Trophoblast cell (in vitro differentiated cells and primary cell): ENCODE results near the gene PAK3.

ENCODE experiments used
- DNase-seq, 2 donors: peaks; one replicate each; pipeline ENCODE4 v3.0.0-alpha.2; 2016
- H2AFZ ChIP-seq: 2 replicates; pipeline ENCODE4 v1.6.1; 2013; ENCODE audit warnings: low read length, moderate library complexity, mild to moderate bottlenecking; ENCODE audit not compliant: insufficient read depth, poor library complexity
- H2AK5ac ChIP-seq: 2 replicates; pipeline ENCODE4 v1.6.1; 2013; ENCODE audit warnings: mild to moderate bottlenecking, low read length
- H2BK120ac ChIP-seq: 2 replicates; pipeline ENCODE4 v1.6.1; 2013; ENCODE audit warnings: low read length, mild to moderate bottlenecking, moderate library complexity; ENCODE audit not compliant: insufficient read depth, poor library complexity
- H2BK12ac ChIP-seq: 2 replicates; pipeline ENCODE4 v1.6.1; 2013; ENCODE audit warnings: mild to moderate bottlenecking, low read length, moderate library complexity
- H2BK5ac ChIP-seq: 2 replicates; pipeline ENCODE4 v1.6.1; 2013; ENCODE audit warnings: low read length, low read depth, moderate library complexity, mild to moderate bottlenecking; ENCODE audit not compliant: poor library complexity
- H3K14ac ChIP-seq: 2 replicates; pipeline ENCODE4 v1.6.1; 2013; ENCODE audit warnings: mild to moderate bottlenecking, low read length
- H3K18ac ChIP-seq: 2 replicates; pipeline ENCODE4 v1.6.1; 2013; ENCODE audit warnings: mild to moderate bottlenecking, low read length
- H3K23ac ChIP-seq: 2 replicates; pipeline ENCODE4 v1.6.1; 2013; ENCODE audit warnings: low read length
- H3K27ac ChIP-seq: 2 replicates; pipeline ENCODE4 v1.5.1; 2013; ENCODE audit warnings: low read depth, mild to moderate bottlenecking, inconsistent platforms, low read length, moderate library complexity
- H3K27me3 ChIP-seq: 2 replicates; pipeline ENCODE4 v1.6.1; 2013; ENCODE audit warnings: inconsistent platforms, mild to moderate bottlenecking, low read length, moderate library complexity; ENCODE audit not compliant: insufficient read depth
- H3K36me3 ChIP-seq, 2 experiments: 1 replicate in 1 of 2; 2 replicates in 1 of 2; pipeline ENCODE4 v1.6.1; 2013; ENCODE audit warnings: low read length in 2 of 2, mild to moderate bottlenecking in 2 of 2, moderate library complexity in 1 of 2; ENCODE audit not compliant: insufficient read depth in 2 of 2, control insufficient read depth in 1 of 2
- H3K4ac ChIP-seq: 2 replicates; pipeline ENCODE4 v1.6.1; 2013; ENCODE audit warnings: low read depth, mild to moderate bottlenecking, low read length, moderate library complexity
- H3K4me1 ChIP-seq, 2 experiments: 1 replicate in 1 of 2; 2 replicates in 1 of 2; pipeline ENCODE4 v1.6.1; 2013; ENCODE audit warnings: low read length in 2 of 2, mild to moderate bottlenecking in 2 of 2, moderate library complexity in 1 of 2; ENCODE audit not compliant: insufficient read depth in 2 of 2, control insufficient read depth in 1 of 2
- H3K4me2 ChIP-seq: 2 replicates; pipeline ENCODE4 v1.6.1; 2013; ENCODE audit warnings: inconsistent platforms, mild to moderate bottlenecking, low read length, moderate library complexity
- H3K4me3 ChIP-seq: 2 replicates; pipeline ENCODE4 v1.5.1; 2013; ENCODE audit warnings: mild to moderate bottlenecking, low read depth, low read length, inconsistent platforms
- H3K79me1 ChIP-seq: one replicate; pipeline ENCODE4 v1.6.1; 2013; ENCODE audit warnings: low read length
- H3K79me2 ChIP-seq: 2 replicates; pipeline ENCODE4 v1.6.1; 2013; ENCODE audit warnings: low read length, mild to moderate bottlenecking; ENCODE audit not compliant: control insufficient read depth, insufficient read depth, poor library complexity
- H3K9ac ChIP-seq: 2 replicates; pipeline ENCODE4 v1.6.1; 2013; ENCODE audit warnings: mild to moderate bottlenecking, low read length
- H3K9me3 ChIP-seq: 2 replicates; pipeline ENCODE4 v1.6.1; 2013; ENCODE audit warnings: low read depth, mild to moderate bottlenecking, control low read depth, inconsistent platforms, low read length; ENCODE audit not compliant: insufficient read depth
- H4K12ac ChIP-seq: 2 replicates; pipeline ENCODE4 v1.6.1; 2013; ENCODE audit warnings: low read depth, mild to moderate bottlenecking, low read length, moderate library complexity
- H4K8ac ChIP-seq: 2 replicates; pipeline ENCODE4 v1.6.1; 2013; ENCODE audit warnings: low read depth, mild to moderate bottlenecking, low read length, moderate library complexity
- H4K91ac ChIP-seq: one replicate; pipeline ENCODE4 v1.6.1; 2013; ENCODE audit warnings: low read depth, mild to moderate bottlenecking, low read length, moderate library complexity
- WGBS: extraction: QIAGEN DNeasy Blood & Tissue Kit; methylation state at CpG from one replicate; pipeline ENCODE4 v1.1.7; 2013; ENCODE audit warnings: missing lambda C conversion rate; ENCODE audit not compliant: insufficient read length, insufficient coverage; ENCODE audit errors: extremely low coverage; 5-methylcytosine and 5-hydroxymethylcytosine counted together

Gene PAK3

GRCh38 chrX:111180750-111181240, 84.8 kb downstream of the PAK3 start:
- Histone ChIP-seq H3K4me1 (no peaks in the 10 kb centered on the region), H2AK5ac (no peak overlapping the region), H2AFZ (no peak overlapping the region), H4K91ac (no peak overlapping the region), H3K27ac (no peak overlapping the region), H3K27me3 (no peaks in the 10 kb centered on the region), H3K9me3 (no peaks in the 10 kb centered on the region), H3K79me2 (no peaks in the 10 kb centered on the region), H3K9ac (no peak overlapping the region), H3K4ac (no peak overlapping the region), H4K12ac (no peak overlapping the region), H2BK120ac (no peak overlapping the region), H3K4me3 (no peak overlapping the region), H3K14ac (no peak overlapping the region), H3K23ac (no peak overlapping the region), H3K36me3 (no peaks in the 10 kb centered on the region), H3K4me2 (no peak overlapping the region), H2BK12ac (no peak overlapping the region), H3K79me1 (no peaks in the 10 kb centered on the region), H3K18ac (no peak overlapping the region), H4K8ac (no peak overlapping the region), H2BK5ac (no peak overlapping the region)
- DNase-seq = no peak
- WGBS = no CpG with 5 or more reads among the region's 2 CpGs

- H3K36me3 ChIP-seq = no peaks in the 10 kb centered on the region
- no peak overlapping the region for H3K9ac ChIP-seq
- no peak overlapping the region for H4K91ac ChIP-seq
- no peak overlapping the region for H2BK12ac ChIP-seq
- no peaks in the 10 kb centered on the region for H3K79me2 ChIP-seq
- H3K27me3 ChIP-seq = no peaks in the 10 kb centered on the region
- H3K18ac ChIP-seq = no peak overlapping the region
- H3K9me3 ChIP-seq = no peaks in the 10 kb centered on the region
- H4K12ac ChIP-seq = no peak overlapping the region
- H3K23ac ChIP-seq = no peak overlapping the region
- H2BK5ac ChIP-seq = no peak overlapping the region
- H2AK5ac ChIP-seq = no peak overlapping the region
- no peaks in the 10 kb centered on the region for H3K79me1 ChIP-seq
- H3K4me3 ChIP-seq = no peak overlapping the region
- no CpG with 5 or more reads among the region's 3 CpGs for WGBS
- no peak overlapping the region for H3K4me2 ChIP-seq
- no peak overlapping the region for H2BK120ac ChIP-seq
- no peak overlapping the region for H3K27ac ChIP-seq
- no peak for DNase-seq
- no peak overlapping the region for H4K8ac ChIP-seq
- no peak overlapping the region for H3K4ac ChIP-seq
- no peak overlapping the region for H3K14ac ChIP-seq
- no peaks in the 10 kb centered on the region for H3K4me1 ChIP-seq
- H2AFZ ChIP-seq = no peak overlapping the region
Observed at GRCh38 chrX:111181951-111182350, 86.0 kb downstream of the PAK3 start.

- H3K14ac ChIP-seq = no peak overlapping the region
- H3K9ac ChIP-seq = no peak overlapping the region
- no peaks in the 10 kb centered on the region for H3K79me2 ChIP-seq
- no peak overlapping the region for H4K12ac ChIP-seq
- no peaks in the 10 kb centered on the region for H3K79me1 ChIP-seq
- H3K4ac ChIP-seq = no peak overlapping the region
- H2AK5ac ChIP-seq = no peak overlapping the region
- no peak overlapping the region for H3K4me3 ChIP-seq
- no peak overlapping the region for H2BK12ac ChIP-seq
- no peak overlapping the region for H3K4me2 ChIP-seq
- H4K8ac ChIP-seq = no peak overlapping the region
- no peak overlapping the region for H3K23ac ChIP-seq
- no peak overlapping the region for H3K18ac ChIP-seq
- no peaks in the 10 kb centered on the region for H3K36me3 ChIP-seq
- no peak overlapping the region for H3K27ac ChIP-seq
- H3K4me1 ChIP-seq = no peaks in the 10 kb centered on the region
- H3K27me3 ChIP-seq = no peaks in the 10 kb centered on the region
- no peaks in the 10 kb centered on the region for H3K9me3 ChIP-seq
- H2BK120ac ChIP-seq = no peak overlapping the region
- no peak overlapping the region for H4K91ac ChIP-seq
- H2BK5ac ChIP-seq = no peak overlapping the region
- H2AFZ ChIP-seq = no peak overlapping the region
- DNase-seq = no peak
Observed at GRCh38 chrX:111182997-111183396, 87.0 kb downstream of the PAK3 start.

- H3K4ac ChIP-seq = no peak overlapping the region
- no CpG with 5 or more reads among the region's 2 CpGs for WGBS
- no peak overlapping the region for H3K4me3 ChIP-seq
- H4K8ac ChIP-seq = no peak overlapping the region
- H3K23ac ChIP-seq = no peak overlapping the region
- H3K4me2 ChIP-seq = no peak overlapping the region
- H3K9me3 ChIP-seq = no peaks in the 10 kb centered on the region
- H3K36me3 ChIP-seq = no peaks in the 10 kb centered on the region
- no peak overlapping the region for H3K18ac ChIP-seq
- H2BK5ac ChIP-seq = no peak overlapping the region
- no peak overlapping the region for H3K14ac ChIP-seq
- H2BK12ac ChIP-seq = no peak overlapping the region
- no peaks in the 10 kb centered on the region for H3K79me1 ChIP-seq
- no peaks in the 10 kb centered on the region for H3K4me1 ChIP-seq
- no peak overlapping the region for H4K91ac ChIP-seq
- no peak overlapping the region for H3K9ac ChIP-seq
- no peaks in the 10 kb centered on the region for H3K27me3 ChIP-seq
- H3K27ac ChIP-seq = no peak overlapping the region
- H2BK120ac ChIP-seq = no peak overlapping the region
- no peak overlapping the region for H2AFZ ChIP-seq
- no peak for DNase-seq
- H2AK5ac ChIP-seq = no peak overlapping the region
- H4K12ac ChIP-seq = no peak overlapping the region
- no peaks in the 10 kb centered on the region for H3K79me2 ChIP-seq
Observed at GRCh38 chrX:111191598-111191997, 95.6 kb downstream of the PAK3 start.
